Endothelial cell of umbilical vein (primary cell): ENCODE data around the gene FIS1. TPM values are rescaled to one million over a fixed set of nuclear protein-coding genes. Genes with fewer than 3 reads are reported as not detected.

Experiments used
- BruUV-seq: library from RNA; stranded (reverse); fragments of 400-500 nt; replicated peaks from 2 replicates; lab custom pipeline; 2021; lab: Mats Ljungman, UMichigan
- CTCF ChIA-PET: fragments of 300-600, 350-600 bp; sonication (Branson Sonifier 250); formaldehyde crosslinking; loops from one replicate; lab custom pipeline; 2021; ENCODE audit warnings: antibody characterized with exemption, inconsistent platforms; lab: Charles Lee
- POLR2A ChIA-PET: fragments of 300-600, 350-600 bp; sonication (Branson Sonifier 250); formaldehyde crosslinking; loops from one replicate; lab custom pipeline; 2021; ENCODE audit warnings: antibody characterized with exemption, inconsistent platforms; lab: Charles Lee
- DNase-seq: peaks from one replicate; pipeline ENCODE4 v3.0.0-alpha.2; 2011; ENCODE audit warnings: low read depth, low spot score
- FAIRE-seq: peaks from 2 replicates; lab custom pipeline; 2011; peaks lifted over from hg19 to GRCh38; lab: Jason Lieb, UNC
- H2AFZ ChIP-seq: 2 replicates; pipeline ENCODE4 v1.6.0; 2012; ENCODE audit warnings: low read depth, low read length, control low read depth, inconsistent platforms
- H3K27ac ChIP-seq: 2 replicates; pipeline ENCODE4 v1.5.1; 2011; ENCODE audit warnings: low read depth, mild to moderate bottlenecking, control low read depth, low read length, moderate library complexity; ENCODE audit not compliant: insufficient read depth
- H3K27me3 ChIP-seq, 2 experiments: 2 replicates each; pipeline versions ENCODE4 v1.6.0 to v1.6.1; 2011; ENCODE audit warnings: low read length in 2 of 2, mixed read lengths in 1 of 2; ENCODE audit not compliant: control insufficient read depth in 2 of 2, insufficient read depth in 2 of 2
- H3K36me3 ChIP-seq, 2 experiments: 2 replicates in 1 of 2; 3 replicates in 1 of 2; pipeline ENCODE4 v1.5.1; 2011; ENCODE audit warnings: low read length in 2 of 2, mild to moderate bottlenecking in 1 of 2, moderate library complexity in 1 of 2; ENCODE audit not compliant: control insufficient read depth in 2 of 2, insufficient read depth in 2 of 2; ENCODE audit errors: extremely low read depth in 1 of 2
- H3K4me1 ChIP-seq: 3 replicates; pipeline ENCODE4 v1.5.1; 2011; ENCODE audit warnings: mild to moderate bottlenecking, low read length; ENCODE audit not compliant: control insufficient read depth, insufficient read depth; ENCODE audit errors: extremely low read depth
- H3K4me2 ChIP-seq: 2 replicates; pipeline ENCODE4 v1.6.1; 2011; ENCODE audit warnings: low read length, control low read depth, mixed read lengths; ENCODE audit not compliant: insufficient read depth
- H3K4me3 ChIP-seq, 3 experiments: fragments of 200-600 bp in 1 of 3; sonication (generic), shearing (Covaris generic) in 1 of 3; replicated peaks in 1 of 3; 2 replicates each; pipeline ENCODE4 v1.5.1; 2011 to 2016; ENCODE audit warnings: control low read depth in 3 of 3, low read length in 3 of 3, mild to moderate bottlenecking in 2 of 3, inconsistent platforms in 1 of 3, low read depth in 1 of 3, moderate library complexity in 1 of 3; ENCODE audit not compliant: insufficient read depth in 1 of 3
- H3K79me2 ChIP-seq: 2 replicates; pipeline ENCODE4 v1.6.0; 2012; ENCODE audit warnings: low read length, inconsistent platforms; ENCODE audit not compliant: control insufficient read depth, insufficient read depth
- H3K9ac ChIP-seq: replicated peaks from 2 replicates; pipeline ENCODE3; 2011; ENCODE audit warnings: low read length, control low read depth; ENCODE audit not compliant: insufficient read depth; ENCODE audit errors: extremely low read depth
- H3K9me1 ChIP-seq: replicated peaks from 3 replicates; pipeline ENCODE4 v1.6.0; 2011; ENCODE audit warnings: mild to moderate bottlenecking, low read length; ENCODE audit not compliant: control insufficient read depth, insufficient read depth; ENCODE audit errors: extremely low read depth
- H3K9me3 ChIP-seq: replicated peaks from 2 replicates; pipeline ENCODE4 v1.5.1; 2012; ENCODE audit warnings: low read length, inconsistent platforms; ENCODE audit not compliant: control insufficient read depth, insufficient read depth
- H4K20me1 ChIP-seq: replicated peaks from 2 replicates; pipeline ENCODE3; 2011; ENCODE audit warnings: mild to moderate bottlenecking, low read length; ENCODE audit not compliant: control insufficient read depth, insufficient read depth; ENCODE audit errors: extremely low read depth
- EZH2 ChIP-seq: IDR thresholded peaks from 2 replicates; pipeline ENCODE4 v1.6.1; 2012; ENCODE audit warnings: borderline replicate concordance, low read depth, mild to moderate bottlenecking, moderate library complexity, low read length, inconsistent platforms; ENCODE audit not compliant: severe bottlenecking
- GATA2 ChIP-seq: IDR thresholded peaks from 2 replicates; pipeline ENCODE4 v1.7.0; 2011; ENCODE audit warnings: low read depth, mild to moderate bottlenecking, moderate library complexity, mixed read lengths, low read length; ENCODE audit not compliant: insufficient read length, insufficient read depth
- JUN ChIP-seq: IDR thresholded peaks from 2 replicates; pipeline ENCODE4 v1.6.1; 2011; ENCODE audit warnings: borderline replicate concordance, low read depth; ENCODE audit not compliant: insufficient read length, insufficient read depth
- MYC ChIP-seq: IDR thresholded peaks from one replicate; pipeline ENCODE4 v1.6.1; 2011; ENCODE audit warnings: mild to moderate bottlenecking, low read depth, low read length
- POLR2A ChIP-seq: IDR thresholded peaks from 2 replicates; pipeline ENCODE4 v1.6.1; 2012; ENCODE audit warnings: low read depth, mild to moderate bottlenecking, control low read depth, low read length
- POLR2AphosphoS5 ChIP-seq: IDR thresholded peaks from 2 replicates; pipeline ENCODE4 v1.6.1; 2012; ENCODE audit warnings: low read depth, mild to moderate bottlenecking, control low read depth, low read length, moderate library complexity; ENCODE audit not compliant: insufficient read depth
- dilution Hi-C: fragments of 300-500 bp; cut with MboI; formaldehyde crosslinking; loops from one replicate; pipeline ENCODE4 v1.15.0; 2019; ENCODE audit warnings: low sequenced_read_pairs; ENCODE audit not compliant: extremely low pct_ligation_motif_present
- intact Hi-C: fragments of 100-400 bp; cut with micrococcal nuclease; formaldehyde crosslinking; loops from one replicate; pipeline ENCODE4 v1.10.0; 2022
- polyA plus RNA-seq, 4 experiments: library from polyadenylated mRNA; depleted of rRNA in 3 of 4; stranded (reverse) in 3 of 4; unstranded in 1 of 4; fragments of >200 nt; gene quantifications; 2 replicates each; pipeline versions ENCODE4 v1.2.1 to v1.2.3, GENCODE V29; 2011 to 2012; ENCODE audit warnings: missing spikeins in 1 of 4
- total RNA-seq: library from RNA; stranded (reverse); gene quantifications from 2 replicates; pipeline ENCODE4 v1.2.3, GENCODE V29; 2021
- TF ChIP-seq, protein P1 (sequence below), 2 donors: IDR thresholded peaks; 1 replicate in 1 of 2; 2 replicates in 1 of 2; pipeline ENCODE4 v1.5.1; 2011; ENCODE audit warnings: low read length in 2 of 2, mild to moderate bottlenecking in 2 of 2, moderate library complexity in 2 of 2, control low read depth in 1 of 2, inconsistent platforms in 1 of 2, low read depth in 1 of 2; ENCODE audit not compliant: insufficient read depth in 1 of 2; ENCODE audit errors: extremely low read depth in 1 of 2
- TF ChIP-seq, protein P2 (sequence below): IDR thresholded peaks from 2 replicates; pipeline ENCODE4 v1.6.1; 2011; ENCODE audit not compliant: insufficient read depth, insufficient read length

FIS1 gene
- total and polyA plus RNA-seq, 2 donors (not counting 3 experiments of a cell fraction or from before 2014, with no cell fraction given), result 132 to 330 TPM

DNA sequence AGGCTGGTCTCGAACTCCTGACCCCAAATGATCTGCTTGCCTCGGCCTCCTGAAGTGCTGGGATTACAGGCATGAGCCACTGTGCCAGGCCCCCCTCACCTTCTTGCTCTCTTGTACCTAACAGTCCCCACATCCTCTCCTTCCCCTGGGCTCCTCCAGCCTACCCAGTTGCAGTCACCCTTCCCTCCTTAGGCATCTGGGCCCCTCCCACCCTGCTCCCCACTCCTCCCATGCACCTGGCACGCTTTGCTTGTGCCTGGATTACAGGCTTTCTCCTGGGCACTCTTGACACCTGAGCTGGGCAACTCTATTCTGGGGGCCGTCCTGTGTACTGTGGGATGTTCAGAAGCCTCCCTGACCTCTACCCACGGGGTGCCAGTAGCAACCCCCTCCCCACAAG, 10.2 kb downstream of the FIS1 start:
- no TSS peak for BruUV-seq
- Histone ChIP-seq H3K36me3 (peaks cover 0 to 7% of the 10 kb centered on the region in 2 experiments), H2AFZ (no peak overlapping the region), H4K20me1 (no peaks in the 10 kb centered on the region), H3K9me1 (no peaks in the 10 kb centered on the region), H3K79me2 (no peaks in the 10 kb centered on the region), H3K27me3 (no peaks in the 10 kb centered on the region), H3K27ac (no peak overlapping the region), H3K4me1 (peaks cover 35% of the 10 kb centered on the region), H3K9me3 (no peaks in the 10 kb centered on the region), H3K4me3 (no peak overlapping the region), H3K9ac (no peak overlapping the region), H3K4me2 (no peak overlapping the region)
- FAIRE-seq, result no peak
- dilution Hi-C loops (no loop called here), intact Hi-C loops (loop anchor here (5.0 kb wide), 1 partner anchor 48 kb away; no protein-coding TSS in a partner anchor)
- ChIA-PET POLR2A (no interaction called here), CTCF (interaction anchor here (1.4 to 8.1 kb wide), 3 partner anchors 10 to 91 kb away, joined by 4 to 42 read pairs (median 10); partner anchors contain the start of gene FIS1)
- DNase-seq, result no peak
- TF ChIP-seq, protein P1, sequence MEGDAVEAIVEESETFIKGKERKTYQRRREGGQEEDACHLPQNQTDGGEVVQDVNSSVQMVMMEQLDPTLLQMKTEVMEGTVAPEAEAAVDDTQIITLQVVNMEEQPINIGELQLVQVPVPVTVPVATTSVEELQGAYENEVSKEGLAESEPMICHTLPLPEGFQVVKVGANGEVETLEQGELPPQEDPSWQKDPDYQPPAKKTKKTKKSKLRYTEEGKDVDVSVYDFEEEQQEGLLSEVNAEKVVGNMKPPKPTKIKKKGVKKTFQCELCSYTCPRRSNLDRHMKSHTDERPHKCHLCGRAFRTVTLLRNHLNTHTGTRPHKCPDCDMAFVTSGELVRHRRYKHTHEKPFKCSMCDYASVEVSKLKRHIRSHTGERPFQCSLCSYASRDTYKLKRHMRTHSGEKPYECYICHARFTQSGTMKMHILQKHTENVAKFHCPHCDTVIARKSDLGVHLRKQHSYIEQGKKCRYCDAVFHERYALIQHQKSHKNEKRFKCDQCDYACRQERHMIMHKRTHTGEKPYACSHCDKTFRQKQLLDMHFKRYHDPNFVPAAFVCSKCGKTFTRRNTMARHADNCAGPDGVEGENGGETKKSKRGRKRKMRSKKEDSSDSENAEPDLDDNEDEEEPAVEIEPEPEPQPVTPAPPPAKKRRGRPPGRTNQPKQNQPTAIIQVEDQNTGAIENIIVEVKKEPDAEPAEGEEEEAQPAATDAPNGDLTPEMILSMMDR (IDR thresholded peaks at IDR 0.05; ENCODE audit: extremely low read depth in 1 of 2, insufficient read depth in 1 of 2, low read depth in 1 of 2, low read length in 2 of 2), result no peak
- TF ChIP-seq, protein P2, sequence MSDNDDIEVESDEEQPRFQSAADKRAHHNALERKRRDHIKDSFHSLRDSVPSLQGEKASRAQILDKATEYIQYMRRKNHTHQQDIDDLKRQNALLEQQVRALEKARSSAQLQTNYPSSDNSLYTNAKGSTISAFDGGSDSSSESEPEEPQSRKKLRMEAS, result no peak
- TF ChIP-seq GATA2 (no peak), POLR2AphosphoS5 (no peak), POLR2A (no peak), EZH2 (no peak), MYC (no peak), JUN (no peak)
